Activated B cell treated with CpG ODN at 0.5 μM for 24 hours (primary cell): Measurements from ENCODE around the gene CERCAM. TPM values are rescaled to one million over a fixed set of nuclear protein-coding genes. Genes with fewer than 3 reads are reported as not detected.

Experiments
- ATAC-seq: fragments of 200-7000 bp; cut with Tn5 transposase; one replicate; pipeline ENCODE4 v1.10.0; 2021; ENCODE audit warnings: low read depth, mild to moderate bottlenecking, moderate library complexity
- CTCF ChIA-PET: fragments of 350-600 bp; sonication (Branson Sonifier 250); formaldehyde crosslinking; loops from one replicate; lab custom pipeline; 2021; ENCODE audit warnings: antibody characterized with exemption; lab: Charles Lee
- POLR2A ChIA-PET: fragments of 350-600 bp; sonication (Branson Sonifier 250); formaldehyde crosslinking; loops from one replicate; lab custom pipeline; 2021; ENCODE audit warnings: antibody characterized with exemption; lab: Charles Lee
- DNase-seq: peaks from one replicate; pipeline ENCODE4 v3.0.0; 2022
- H3K27ac Mint-ChIP-seq: one replicate; pipeline ENCODE4 v1.8.0; 2020; ENCODE audit warnings: mixed read lengths
- H3K27me3 Mint-ChIP-seq: one replicate; pipeline ENCODE4 v1.8.0; 2021; ENCODE audit warnings: mixed read lengths
- H3K36me3 Mint-ChIP-seq: one replicate; pipeline ENCODE4 v1.8.0; 2021; ENCODE audit warnings: low read depth, mixed read lengths
- H3K4me1 Mint-ChIP-seq: one replicate; pipeline ENCODE4 v1.8.0; 2021; ENCODE audit warnings: mixed read lengths
- H3K4me3 Mint-ChIP-seq: one replicate; pipeline ENCODE4 v1.8.0; 2020; ENCODE audit warnings: mild to moderate bottlenecking, mixed read lengths
- H3K9me3 Mint-ChIP-seq: one replicate; pipeline ENCODE4 v1.8.0; 2020; ENCODE audit warnings: mixed read lengths
- intact Hi-C: fragments of 100-400 bp; cut with micrococcal nuclease; formaldehyde crosslinking; loops from one replicate; pipeline ENCODE4 v1.15.1; 2024
- total RNA-seq: library from RNA; stranded (reverse); gene quantifications from 2 replicates; pipeline ENCODE4 v1.2.3, GENCODE V29; 2022
- TF ChIP-seq, protein P1 (sequence below): fragments of 200-600 bp; IDR thresholded peaks from one replicate; pipeline ENCODE4 v1.8.0; 2022; ENCODE audit warnings: antibody characterized with exemption, mild to moderate bottlenecking

Gene CERCAM
- total RNA-seq, 1 donor from 2014 or later, result 1.7 TPM

DNA sequence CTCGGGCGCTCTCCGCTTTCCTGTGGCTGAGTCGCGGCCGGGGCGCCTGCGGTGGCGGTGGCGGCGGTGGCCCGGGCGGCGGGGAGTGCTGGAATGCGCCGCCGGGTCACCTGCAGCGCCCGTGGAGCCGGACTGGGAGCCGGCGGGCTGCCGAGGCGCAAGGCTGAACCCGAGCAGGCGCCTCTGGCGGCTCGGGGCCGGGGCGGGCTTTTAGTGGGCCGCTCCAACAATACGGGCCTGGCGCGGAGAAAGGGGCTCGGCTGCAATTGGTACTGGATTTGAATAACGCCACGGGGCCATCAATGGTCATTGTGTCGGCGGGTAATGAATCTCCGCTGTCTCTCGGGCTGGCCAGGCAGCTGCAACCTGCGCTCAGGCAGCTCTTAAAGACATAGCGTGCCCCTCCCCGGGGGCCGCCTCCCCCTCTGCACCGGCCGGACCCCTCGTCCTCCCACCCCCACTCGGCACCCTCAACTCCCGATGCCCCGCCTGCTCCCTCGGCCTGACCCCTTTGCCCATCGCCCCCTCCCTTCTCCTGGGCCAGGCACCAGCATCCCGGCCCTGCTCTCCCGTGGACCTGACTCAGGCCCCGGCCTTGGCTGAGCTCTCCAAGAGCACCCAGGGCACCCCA is 27.4 kb upstream of the CERCAM start:
- no peak for DNase-seq
- H3K9me3 Mint-ChIP-seq, result no peaks in the 10 kb centered on the region
- no peaks in the 10 kb centered on the region for H3K27me3 Mint-ChIP-seq
- H3K4me1 Mint-ChIP-seq, result peaks cover 3% of the 10 kb centered on the region
- TF ChIP-seq, protein P1, sequence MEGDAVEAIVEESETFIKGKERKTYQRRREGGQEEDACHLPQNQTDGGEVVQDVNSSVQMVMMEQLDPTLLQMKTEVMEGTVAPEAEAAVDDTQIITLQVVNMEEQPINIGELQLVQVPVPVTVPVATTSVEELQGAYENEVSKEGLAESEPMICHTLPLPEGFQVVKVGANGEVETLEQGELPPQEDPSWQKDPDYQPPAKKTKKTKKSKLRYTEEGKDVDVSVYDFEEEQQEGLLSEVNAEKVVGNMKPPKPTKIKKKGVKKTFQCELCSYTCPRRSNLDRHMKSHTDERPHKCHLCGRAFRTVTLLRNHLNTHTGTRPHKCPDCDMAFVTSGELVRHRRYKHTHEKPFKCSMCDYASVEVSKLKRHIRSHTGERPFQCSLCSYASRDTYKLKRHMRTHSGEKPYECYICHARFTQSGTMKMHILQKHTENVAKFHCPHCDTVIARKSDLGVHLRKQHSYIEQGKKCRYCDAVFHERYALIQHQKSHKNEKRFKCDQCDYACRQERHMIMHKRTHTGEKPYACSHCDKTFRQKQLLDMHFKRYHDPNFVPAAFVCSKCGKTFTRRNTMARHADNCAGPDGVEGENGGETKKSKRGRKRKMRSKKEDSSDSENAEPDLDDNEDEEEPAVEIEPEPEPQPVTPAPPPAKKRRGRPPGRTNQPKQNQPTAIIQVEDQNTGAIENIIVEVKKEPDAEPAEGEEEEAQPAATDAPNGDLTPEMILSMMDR, result no peak
- ChIA-PET POLR2A (no interaction called here), CTCF (no interaction called here)
- no peak overlapping the region for H3K27ac Mint-ChIP-seq
- intact Hi-C loops, result no loop called here
- no peak overlapping the region for H3K4me3 Mint-ChIP-seq
- H3K36me3 Mint-ChIP-seq, result peaks cover 35% of the 10 kb centered on the region
- no peak for ATAC-seq

DNA sequence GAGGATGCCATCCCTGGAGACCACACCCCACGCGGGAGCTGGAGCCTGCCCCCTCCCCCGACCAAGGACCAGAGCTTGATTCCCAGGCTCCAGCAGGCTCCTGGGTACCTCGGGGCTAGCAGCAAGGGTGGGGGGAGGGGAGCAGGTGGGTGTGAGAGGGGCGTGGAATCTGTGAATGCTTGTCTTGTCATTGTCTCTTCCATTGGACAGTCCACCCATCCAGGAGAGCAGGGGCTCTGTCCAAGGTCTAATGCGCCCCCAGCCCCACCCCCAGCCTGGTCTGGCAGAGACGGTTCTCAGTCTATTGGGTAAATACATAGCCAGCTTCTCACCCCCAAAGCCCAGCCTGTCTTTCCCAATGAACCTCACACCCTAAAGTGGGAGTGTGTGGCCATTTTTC is 26.7 kb upstream of the CERCAM start:
- no peak overlapping the region for H3K4me3 Mint-ChIP-seq
- DNase-seq (no peak), ATAC-seq (no peak)
- H3K36me3 Mint-ChIP-seq, result peaks cover 30% of the 10 kb centered on the region
- H3K9me3 Mint-ChIP-seq, result no peaks in the 10 kb centered on the region
- no peak overlapping the region for H3K27ac Mint-ChIP-seq
- H3K4me1 Mint-ChIP-seq, result peaks cover 3% of the 10 kb centered on the region
- ChIA-PET POLR2A (no interaction called here), CTCF (no interaction called here)
- H3K27me3 Mint-ChIP-seq, result no peaks in the 10 kb centered on the region
- TF ChIP-seq, protein P1, result no peak
- intact Hi-C loops, result no loop called here

DNA sequence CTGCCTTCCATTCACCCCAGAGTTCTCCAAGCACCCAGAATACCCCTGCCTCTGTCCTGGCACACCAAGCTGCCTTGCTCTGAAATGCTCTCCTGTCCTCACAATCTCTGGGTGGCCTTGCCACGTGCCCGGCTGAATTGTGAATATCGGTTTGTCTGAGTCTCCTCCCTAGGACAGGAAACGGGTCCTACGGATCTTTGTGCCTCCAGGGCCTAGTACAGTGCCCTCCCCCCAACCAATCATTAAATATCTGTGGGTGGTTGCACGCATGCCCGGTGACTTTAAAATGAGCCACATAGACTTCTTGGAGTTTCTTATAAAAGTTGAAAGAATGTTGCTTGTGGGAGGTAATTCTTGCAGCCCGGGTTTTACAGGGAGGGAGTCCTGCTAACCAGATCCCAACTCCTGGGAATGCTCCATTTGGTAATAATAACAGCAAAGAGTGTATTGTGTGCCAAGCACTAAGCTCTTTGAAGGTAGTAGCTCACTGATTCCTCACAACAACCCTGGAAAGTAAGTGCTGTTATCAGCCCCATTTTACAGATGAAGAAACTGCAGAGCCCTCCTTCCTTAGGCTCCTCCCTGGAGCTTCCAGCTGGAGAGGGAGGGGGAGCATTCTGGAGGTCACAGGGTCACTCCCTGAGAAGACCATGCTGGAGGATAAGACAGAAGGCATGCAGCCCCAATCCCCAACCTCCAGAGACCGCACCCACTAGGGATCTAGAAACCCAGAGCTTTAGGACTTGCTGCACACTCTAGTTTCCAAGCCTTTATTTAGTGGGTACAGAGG is 26.1 kb upstream of the CERCAM start:
- intact Hi-C loops, result no loop called here
- TF ChIP-seq, protein P1, result no peak
- ATAC-seq (no peak), DNase-seq (no peak)
- ChIA-PET CTCF (no interaction called here), POLR2A (no interaction called here)
- no peak overlapping the region for H3K27ac Mint-ChIP-seq
- H3K9me3 Mint-ChIP-seq, result no peaks in the 10 kb centered on the region
- H3K4me3 Mint-ChIP-seq, result no peak overlapping the region
- peaks cover 24% of the 10 kb centered on the region for H3K36me3 Mint-ChIP-seq
- H3K27me3 Mint-ChIP-seq, result no peaks in the 10 kb centered on the region
- peaks cover 3% of the 10 kb centered on the region for H3K4me1 Mint-ChIP-seq

DNA sequence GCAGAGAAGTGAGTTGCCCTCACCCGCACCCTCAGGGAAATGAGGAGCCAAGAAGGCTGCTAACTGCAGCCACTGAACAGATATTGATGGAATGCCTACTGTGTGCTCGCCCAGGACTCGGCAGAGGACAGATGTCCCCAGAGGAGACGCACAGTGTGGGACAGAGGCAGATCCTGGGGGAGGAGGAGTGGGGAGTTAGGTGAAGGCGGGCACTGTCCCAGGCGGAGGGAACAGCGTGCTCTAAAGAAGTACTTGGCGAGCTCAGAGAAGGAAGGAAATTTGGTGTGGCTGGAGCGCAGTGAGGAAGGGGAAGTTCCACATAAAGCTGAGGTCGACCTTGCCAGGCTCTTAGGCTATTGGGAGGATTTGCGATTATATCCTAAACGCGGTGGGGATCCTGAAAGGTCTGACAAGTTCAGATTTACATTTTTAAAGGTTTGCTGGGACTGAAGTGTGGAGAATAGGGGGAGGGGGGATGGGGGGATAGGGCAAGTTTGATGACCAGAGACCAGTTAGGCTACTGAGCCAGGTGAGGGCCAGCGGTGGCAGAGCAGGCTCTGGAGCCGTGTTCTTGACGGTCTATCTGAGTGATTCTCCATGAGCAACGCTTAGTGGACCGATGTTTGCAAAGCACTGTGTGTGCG is 23.6 kb upstream of the CERCAM start:
- ChIA-PET CTCF (no interaction called here), POLR2A (interaction anchor here (0.7 kb wide), 1 partner anchor 9 kb away, joined by 3 read pairs; no protein-coding TSS in a partner anchor)
- Mint-ChIP-seq H3K27ac (no peak overlapping the region), H3K4me1 (peaks cover 3% of the 10 kb centered on the region), H3K4me3 (no peak overlapping the region), H3K27me3 (no peaks in the 10 kb centered on the region), H3K36me3 (peaks cover 10% of the 10 kb centered on the region), H3K9me3 (no peaks in the 10 kb centered on the region)
- intact Hi-C loops, result no loop called here
- ATAC-seq, result no peak
- TF ChIP-seq, protein P1, result no peak
- DNase-seq, result no peak

DNA sequence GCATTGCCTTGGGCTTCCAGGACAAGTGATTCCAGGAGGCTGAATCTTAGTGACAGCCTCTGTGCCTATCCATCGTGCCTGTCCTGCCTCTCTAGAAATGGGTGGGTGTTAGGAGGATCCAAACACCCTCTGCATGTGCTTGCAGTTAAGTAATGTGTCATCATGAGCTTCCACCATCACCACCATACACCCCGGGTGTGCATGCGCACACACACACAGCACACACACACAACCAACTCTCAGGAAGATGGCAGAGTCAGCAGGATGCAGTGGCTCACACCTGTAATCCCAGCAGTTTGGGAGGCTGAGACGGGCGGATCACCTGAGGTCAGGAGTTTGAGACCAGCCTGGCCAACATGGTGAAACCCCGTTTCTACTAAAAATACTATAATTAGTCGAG is 22.8 kb upstream of the CERCAM start:
- Mint-ChIP-seq H3K27ac (no peak overlapping the region), H3K9me3 (no peaks in the 10 kb centered on the region), H3K4me1 (peaks cover 3% of the 10 kb centered on the region), H3K36me3 (peaks cover 5% of the 10 kb centered on the region), H3K27me3 (peaks cover 2% of the 10 kb centered on the region), H3K4me3 (no peak overlapping the region)
- CTCF ChIA-PET, result no interaction called here
- DNase-seq, result no peak
- no peak for ATAC-seq
- TF ChIP-seq, protein P1, result no peak
- intact Hi-C loops, result no loop called here
- POLR2A ChIA-PET, result no interaction called here
